GM11168 (cell line): ENCODE data around the gene ZNRF1.
"Not testable (repeated sequence)": the region's sequence is repeated elsewhere in the genome, so short reads cannot be mapped to it uniquely, and the experiment has no call there.

Source experiments
- in situ Hi-C: fragments of 300-500 bp; cut with MboI; formaldehyde crosslinking; loops from one replicate; pipeline ENCODE4 v1.12.0; 2022; ENCODE audit warnings: low sequenced_read_pairs; ENCODE audit not compliant: unreplicated experiment

Gene ZNRF1

DNA sequence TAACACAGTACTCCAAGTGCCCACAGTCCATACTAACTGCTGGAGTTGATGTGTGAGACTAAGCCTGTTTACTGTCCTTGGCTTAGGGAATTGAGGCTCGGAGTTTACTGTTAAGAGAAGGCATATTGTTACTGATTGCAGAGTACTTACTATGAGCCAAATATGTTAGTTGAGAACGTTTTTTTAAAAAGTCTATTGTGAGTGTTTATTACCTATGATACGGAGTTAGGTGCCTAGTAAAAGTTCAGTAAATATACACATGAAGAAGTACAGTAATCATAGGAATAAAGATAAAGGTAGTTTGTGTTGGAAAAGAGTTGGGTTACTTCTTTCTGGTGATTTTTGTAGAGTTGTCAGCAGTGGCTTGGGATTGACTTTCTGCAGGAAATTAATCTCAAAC lies 25.4 kb downstream of the ZNRF1 start:
- in situ Hi-C loops = no loop called here

DNA sequence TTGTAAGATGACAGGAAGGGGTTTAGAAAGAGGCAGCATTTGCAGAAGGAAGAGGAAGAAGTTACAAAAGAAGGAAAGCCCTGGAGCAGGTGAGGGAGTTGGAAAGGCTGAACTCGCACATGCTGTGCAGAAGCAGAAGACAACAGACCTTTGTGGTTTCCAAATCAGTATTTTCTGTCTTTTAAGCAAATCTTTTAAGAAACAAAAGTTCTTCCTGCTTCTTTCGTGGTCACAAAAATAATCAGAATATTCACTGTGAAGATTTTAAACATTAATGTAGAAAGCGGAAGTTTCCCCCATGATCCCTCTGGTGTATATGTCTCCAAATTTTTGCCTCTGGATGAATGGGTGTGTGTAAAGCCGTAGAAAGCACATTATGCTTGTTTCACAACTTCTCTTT lies 25.8 kb downstream of the ZNRF1 start:
- in situ Hi-C loops = no loop called here

DNA sequence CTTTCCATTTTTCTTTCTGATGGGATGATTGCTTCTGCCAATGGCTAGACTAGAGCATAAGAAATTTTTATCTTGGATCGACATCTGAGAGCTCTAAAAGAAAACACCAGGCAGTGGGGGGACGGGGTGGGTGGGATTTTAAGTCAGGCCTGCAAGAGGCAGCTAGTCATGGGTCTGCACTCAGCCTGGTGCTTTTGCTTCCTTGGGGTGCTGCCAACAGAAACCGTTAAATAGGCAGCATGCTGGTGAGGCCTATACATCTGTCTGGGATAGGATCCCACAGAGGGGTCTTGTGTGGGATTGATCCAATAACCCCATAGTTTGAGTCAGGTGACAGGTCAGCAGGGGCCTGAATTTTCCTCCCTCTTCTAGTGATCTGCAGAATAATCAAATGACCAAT lies 26.9 kb downstream of the ZNRF1 start:
- in situ Hi-C loops = no loop called here

DNA sequence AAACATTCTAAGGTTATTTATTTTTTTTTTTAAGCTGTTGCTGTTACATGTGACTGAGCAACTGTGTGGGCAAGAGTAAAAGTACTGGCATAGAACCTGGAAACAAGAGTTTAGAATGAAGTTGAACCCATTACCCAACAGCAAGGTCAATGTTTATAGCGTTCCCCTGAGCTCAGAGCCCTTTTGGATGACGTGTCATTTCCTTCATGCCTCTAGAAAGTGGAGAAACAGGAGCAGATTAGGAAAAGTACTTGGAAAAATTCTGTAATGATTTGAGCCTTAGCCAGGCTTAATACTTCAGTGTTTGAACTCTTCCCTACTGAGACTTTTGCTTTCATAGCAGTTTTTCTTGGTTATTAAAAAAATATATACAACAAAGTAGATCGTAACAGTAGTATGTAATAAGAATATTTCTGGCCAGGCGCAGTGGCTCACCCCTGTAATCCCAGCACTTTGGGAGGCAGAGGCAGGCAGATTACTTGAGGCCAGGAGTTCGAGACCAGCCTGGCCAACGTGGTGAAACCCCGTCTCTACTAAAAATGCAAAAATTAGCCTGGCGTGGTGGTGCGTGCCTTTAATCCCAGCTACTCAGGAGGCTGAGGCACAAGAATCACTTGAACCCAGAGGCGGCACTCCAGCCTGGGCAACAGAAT lies 27.5 kb downstream of the ZNRF1 start:
- in situ Hi-C loops = not testable (repeated sequence)

DNA sequence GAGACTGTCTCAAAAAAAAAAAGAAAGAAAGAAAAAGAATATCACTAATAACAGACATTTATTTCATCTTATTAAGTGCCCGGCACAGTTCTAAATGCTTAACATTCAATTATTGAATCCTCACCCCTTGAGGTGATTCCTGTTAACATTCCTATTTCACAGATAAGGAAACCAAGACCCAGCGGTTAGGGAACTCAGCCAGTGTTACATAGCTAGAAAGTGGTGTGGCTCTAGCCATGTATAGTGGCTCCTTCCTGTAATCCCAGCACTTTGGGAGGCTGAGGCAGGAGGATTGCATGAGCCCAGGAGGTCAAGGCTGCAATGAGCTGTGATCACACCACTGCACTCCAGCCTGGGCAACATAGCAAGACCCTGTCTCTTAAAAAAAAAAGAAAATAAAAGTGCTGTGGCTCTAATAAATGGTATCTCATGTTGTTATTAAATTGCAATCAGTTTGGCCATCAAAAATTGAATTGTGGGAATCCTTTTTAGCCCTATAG lies 28.1 kb downstream of the ZNRF1 start:
- in situ Hi-C loops = no loop called here

DNA sequence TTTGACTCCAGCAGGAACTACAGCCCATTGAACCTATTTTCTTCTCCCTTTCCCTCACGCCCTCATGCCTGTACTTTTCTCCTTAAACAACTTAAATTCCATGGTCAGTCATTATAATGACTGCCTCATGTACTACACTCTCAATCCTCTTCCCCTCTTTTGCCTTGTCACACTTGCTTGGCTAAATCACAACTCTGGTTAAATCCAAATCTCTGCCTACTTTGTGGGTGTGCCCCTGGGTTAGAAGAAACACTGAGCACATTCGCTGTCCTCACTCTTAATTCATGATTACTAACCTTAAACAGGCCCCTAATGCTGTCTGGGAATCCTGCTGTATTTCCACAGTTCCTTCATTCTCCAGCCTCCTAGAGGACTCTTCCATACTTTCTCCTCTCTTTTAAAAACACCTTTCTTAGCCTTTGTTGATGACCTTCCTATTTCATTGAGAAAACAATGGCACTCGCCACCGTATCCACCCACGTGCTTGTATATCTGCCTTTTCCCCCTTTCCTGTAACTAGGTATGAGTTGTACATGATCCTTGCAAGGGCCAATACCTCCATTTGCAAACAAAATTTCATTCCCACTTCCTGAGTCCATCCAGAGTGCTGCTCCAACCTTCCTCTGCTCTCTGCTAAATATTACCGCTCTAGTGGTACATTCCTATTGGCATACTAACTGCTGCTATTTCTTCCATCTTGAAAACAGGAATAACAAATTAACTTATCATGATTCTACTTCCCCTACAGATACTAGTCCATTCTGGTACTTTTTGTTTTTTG lies 28.9 kb downstream of the ZNRF1 start:
- in situ Hi-C loops = no loop called here

DNA sequence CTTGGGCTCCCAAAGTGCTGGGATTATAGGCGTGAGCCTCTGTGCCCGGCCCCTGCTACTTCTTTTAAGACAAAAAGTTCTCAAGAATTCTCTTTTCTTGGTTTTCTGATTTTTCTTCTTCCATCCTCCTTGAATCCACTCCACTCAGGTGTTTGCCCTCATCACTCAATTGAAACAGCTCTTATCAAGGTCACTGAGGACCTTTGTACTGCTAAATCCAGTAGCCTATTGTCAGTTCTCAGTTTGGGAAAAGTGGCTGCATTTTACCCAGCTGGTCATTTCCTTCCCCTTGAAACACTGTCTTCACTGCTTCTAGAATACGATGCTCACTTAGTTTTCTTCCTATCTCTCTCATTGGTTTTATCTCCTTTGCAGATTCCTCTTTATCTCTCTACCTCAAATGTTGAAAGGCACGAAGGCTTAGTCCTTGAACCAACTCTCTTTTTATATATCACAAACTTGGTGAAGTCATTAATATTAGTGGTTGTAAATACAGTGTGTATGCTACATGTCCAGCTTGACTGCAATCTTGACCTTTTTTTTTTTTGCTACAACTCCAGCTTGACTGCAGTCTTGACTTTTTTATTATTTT lies 29.8 kb downstream of the ZNRF1 start:
- in situ Hi-C loops = no loop called here

DNA sequence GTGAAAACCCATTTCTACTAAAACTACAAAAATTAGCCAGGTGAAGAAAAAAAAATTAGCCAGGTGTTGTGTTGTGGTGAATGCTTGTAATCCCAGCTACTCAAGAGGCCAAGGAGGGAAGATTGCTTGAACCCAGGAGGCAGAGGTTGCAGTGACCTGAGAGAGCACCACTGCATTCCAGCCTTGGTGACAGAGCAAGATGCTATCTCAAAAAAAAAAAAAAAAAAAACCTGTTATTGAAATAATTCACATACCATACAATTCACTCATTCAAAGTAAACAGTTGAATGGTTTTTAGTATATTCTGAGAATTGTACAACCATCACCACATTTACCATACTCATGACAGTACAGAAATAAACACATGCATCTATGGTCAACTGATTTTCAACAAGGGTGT lies 31.0 kb downstream of the ZNRF1 start:
- in situ Hi-C loops = no loop called here

DNA sequence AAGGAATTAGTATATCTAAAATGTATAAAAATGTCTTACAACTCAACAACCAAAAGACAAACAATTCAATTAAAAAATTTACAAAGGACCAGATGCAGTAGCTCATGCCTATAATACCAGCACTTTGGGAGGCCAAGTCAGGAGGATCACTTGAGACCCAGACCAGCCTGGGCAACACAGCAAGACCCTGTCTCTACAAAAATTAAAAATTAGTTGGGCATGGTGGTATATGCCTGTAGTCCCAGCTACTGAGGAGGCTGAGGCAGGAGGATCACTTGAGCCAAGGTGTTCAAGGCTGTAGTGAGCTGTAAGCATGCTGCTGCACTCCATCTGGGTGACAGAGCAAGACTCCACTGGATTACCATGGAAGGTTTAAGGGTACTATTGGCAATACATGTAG lies 33.8 kb downstream of the ZNRF1 start:
- in situ Hi-C loops = no loop called here

DNA sequence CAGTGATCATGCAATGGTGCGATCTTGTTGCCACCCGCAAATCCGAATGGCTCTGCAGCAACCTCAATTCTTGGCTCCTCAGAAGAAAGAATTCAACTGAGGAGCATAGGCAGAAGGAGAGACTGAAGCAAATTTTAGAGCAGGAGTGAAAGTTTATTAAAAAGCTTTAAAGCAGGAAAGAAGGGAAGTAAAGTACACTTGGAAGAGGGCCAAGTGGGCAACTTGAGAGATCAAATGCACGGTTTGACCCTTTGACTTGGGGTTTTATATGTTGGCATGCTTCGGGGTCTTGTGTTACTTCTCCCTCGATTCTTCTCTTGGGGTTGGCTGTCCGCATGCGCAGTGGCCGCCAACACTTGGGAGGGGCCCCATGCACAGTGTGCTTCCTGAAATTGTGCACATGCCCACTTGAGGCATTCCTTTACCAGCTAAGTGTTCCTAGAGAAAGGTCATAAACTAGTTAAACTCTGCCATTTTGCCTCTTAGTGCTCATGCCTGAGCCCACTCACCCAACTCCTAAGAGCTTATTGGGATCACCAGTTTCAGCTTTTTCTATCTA lies 36.7 kb downstream of the ZNRF1 start:
- in situ Hi-C loops = no loop called here

DNA sequence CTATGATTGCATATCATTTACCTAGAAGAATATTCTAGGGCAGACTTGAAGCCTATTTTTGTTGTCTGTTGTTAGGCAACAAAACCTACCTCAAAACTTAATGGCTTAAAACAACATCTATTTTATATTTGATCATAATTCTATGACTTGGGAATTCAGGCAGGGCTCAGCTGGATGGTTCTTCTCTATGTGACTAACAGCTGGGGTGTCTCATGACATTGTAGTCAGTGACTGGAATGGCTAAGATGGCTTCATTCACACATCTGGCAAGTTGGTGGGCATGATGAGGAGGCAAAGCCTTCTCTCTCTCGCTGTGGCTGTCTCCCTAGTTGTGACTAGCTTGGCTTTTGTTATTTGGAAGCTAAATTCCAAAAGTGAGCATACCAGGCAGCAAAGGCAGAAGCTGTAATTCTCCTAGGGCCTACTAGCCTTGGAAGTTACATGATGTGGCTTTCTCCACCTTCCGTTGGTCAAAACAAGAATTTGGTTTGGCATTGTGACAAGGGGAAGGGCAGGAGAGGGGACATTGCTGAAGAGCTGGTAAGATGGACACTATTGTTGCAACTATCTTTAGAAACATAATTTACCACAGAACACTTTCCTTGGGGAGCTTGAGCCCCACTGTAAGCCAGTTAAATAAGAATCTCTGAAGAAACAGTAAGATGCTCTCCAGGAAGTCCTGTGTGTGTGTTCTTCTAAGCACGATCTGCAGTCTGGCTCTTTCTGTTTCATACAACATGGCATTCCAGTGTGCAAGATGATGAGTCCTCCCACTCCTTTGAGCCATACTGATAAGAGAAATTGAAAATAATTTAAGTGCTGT lies 39.4 kb downstream of the ZNRF1 start:
- in situ Hi-C loops = no loop called here

DNA sequence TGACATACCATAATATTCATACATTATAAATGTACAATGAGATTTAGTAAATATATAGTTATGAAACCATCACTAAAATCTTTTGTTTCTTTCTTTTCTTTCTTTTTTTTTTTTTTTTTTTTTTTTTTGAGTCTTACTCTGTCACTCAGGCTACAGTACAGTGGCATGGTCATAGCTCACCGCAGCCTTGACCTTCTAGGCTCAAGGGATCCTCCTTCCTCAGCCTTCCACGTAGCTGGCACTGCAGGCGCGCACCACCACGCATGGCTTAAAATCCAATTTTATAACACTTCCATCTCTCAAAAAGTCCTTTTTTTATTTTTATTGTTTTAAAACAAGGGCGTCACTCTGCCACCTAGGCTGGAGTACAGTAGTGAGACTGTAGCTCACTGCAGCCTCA lies 41.1 kb downstream of the ZNRF1 start:
- in situ Hi-C loops = no loop called here

DNA sequence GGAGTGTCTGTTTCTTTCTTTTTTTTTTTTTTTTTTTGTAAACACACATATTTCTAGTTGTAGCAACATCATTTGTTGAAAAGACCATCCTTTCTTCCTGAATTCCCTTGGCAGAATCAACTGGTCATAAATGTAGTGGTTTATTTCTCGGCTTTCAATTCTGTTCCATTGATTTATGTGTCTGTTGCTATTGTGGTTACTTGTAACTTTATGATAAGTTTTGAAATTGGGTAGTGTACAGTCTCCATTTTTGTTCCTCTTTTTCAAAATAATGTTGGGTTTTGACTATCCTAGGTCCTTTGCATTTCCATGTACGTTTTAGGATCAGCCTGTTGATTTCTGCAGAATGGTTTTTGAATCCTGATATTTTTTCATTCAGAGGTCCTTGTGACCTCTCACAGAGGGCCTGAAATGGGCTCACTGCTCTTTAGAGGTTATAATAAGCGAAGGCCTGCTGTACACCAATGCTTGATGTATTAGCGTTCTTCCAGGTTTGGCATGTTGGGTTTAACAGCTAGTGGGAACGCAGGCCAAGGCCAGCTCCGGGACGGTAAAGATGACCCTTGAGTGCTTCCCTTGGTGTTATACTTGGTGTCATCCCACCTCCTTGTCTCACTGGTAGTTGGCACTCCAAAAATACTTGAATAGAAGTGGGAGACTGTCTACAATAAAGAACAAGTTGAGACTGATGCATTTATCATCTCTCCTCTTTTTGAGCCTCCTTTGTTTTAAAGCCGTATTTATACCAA lies 43.8 kb downstream of the ZNRF1 start:
- in situ Hi-C loops = no loop called here

DNA sequence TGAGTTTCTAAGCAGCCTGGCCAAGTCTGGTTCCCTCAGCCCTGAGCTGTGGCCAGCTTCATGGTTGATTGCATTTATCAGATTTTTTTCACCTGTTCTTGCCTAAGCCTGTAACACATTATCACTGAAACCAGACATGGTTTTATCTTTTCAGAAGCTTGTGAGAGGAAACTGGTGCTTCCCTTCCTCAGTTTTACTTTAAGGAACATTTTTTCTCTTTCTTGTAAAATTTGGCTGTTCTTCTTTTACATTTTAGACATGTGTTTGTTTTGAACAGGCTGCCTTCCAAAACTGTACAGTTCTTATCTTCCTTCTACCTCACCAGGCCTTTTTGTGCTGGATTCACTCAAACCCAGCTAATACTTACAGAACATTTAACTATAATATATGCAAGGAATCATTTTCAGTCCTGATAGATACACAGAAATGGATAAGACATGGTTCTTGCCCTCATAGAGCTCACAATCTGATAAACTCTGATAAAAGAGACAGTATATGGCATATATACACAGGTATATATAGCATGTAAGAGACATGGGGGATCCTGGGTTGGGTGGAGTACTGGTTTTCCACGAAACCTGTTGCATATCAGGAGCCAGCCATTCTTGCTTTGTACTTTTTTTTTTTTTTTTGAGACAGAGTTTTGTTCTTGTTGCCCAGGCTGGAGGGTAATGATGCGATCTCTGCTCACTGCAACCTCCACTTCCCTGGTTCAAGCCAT lies 44.5 kb downstream of the ZNRF1 start:
- in situ Hi-C loops = no loop called here

DNA sequence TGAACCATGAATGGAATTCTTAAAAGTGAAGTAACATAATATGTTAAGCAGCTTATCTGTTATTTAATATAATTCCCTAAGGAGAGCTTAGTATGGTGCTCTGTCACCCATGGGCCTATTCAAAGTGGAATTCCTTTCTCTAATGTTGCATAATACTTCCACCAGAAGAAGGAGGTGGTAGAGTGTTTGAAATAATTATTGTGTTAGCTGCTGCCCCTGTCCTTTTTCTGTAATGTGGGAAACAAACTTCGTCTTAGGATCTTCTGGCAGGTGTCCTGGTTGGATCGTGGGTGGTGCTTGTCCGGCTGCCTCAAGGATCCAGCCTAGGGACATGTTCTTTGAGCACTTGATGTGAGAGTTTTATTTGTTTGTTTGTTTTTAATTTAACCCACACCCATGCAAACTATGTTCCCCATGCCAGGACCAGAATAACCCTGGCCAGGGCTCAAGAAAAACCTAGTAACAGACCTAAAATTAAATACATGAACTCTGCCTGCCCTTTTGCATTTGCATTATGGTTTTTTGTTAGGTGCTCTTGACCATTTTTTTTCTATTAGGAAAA lies 46.1 kb downstream of the ZNRF1 start:
- in situ Hi-C loops = no loop called here

DNA sequence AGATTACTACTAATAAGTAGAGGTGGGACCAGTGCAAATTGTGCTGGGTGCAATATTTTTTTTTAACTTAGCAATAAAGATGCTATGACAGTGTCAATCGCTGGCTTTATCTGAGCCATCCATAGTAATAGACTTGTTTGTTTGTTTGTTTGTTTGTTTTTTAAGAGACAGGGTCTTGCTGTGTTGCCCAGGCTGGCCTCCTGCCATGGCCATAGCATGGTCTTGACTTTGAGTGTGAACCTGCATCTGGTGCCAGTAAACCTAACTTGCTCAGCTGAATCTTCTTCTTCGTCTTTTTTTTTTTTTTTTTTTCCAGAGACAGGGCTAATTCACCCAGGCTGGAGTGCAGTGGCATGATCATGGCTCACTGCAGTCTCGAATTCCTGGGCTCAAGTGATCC lies 46.6 kb downstream of the ZNRF1 start:
- in situ Hi-C loops = no loop called here

DNA sequence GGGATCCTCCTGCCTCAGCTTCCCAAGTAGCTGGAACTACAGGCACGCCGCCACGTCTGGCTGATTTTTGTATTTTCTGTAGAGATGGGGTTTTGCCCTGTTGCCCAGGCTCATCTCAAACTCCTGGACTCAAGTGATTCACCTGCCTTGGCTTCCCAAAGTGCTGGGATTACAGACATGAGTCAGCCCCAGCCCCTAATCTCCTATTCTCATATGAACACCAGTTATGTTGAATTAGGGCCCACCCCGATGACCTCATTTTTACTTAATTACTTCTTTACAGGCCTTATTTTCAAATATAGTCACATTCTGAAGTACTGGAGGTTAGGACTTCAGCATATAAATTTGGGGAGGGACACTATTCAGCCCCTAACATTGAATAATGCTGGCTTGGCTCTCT lies 49.2 kb downstream of the ZNRF1 start:
- in situ Hi-C loops = no loop called here

DNA sequence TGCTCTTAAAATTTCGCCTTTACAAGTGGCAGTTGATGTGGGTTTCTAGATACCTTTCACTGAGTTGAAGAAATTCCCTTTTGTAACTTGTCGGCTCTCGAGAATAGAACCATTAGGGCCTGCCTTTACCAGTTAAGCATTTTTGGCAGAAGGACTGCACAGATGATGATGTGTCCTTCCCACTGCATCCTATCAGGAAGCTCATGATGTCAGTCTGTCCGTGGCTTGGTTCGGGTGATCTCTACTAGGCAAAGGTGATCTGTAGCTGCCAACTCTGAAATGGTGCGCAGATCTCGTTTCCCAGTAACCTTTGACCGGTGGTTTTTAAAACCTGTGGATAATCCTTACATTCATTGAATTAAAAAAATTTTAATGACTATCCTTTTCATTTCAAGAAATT lies 49.7 kb downstream of the ZNRF1 start:
- in situ Hi-C loops = no loop called here
